Transverse colon (tissue), 4 donors: ENCODE results near the gene LRP1B. TPM values are rescaled to one million over a fixed set of nuclear protein-coding genes. Genes with fewer than 3 reads are reported as not detected.

Experiments
- DNase-seq: peaks from one replicate; pipeline ENCODE4 v3.0.0-alpha.2; 2019
- H3K27ac ChIP-seq, 4 donors: fragments of 200-600 bp; sonication (generic); 2 replicates each; pipeline ENCODE4 v1.5.1; 2016 to 2018; ENCODE audit warnings: inconsistent platforms in 4 of 4
- H3K27me3 ChIP-seq: fragments of 200-600 bp; sonication (generic); 2 replicates; pipeline ENCODE4 v1.5.1; 2017; ENCODE audit warnings: inconsistent platforms
- H3K36me3 ChIP-seq, 4 donors: fragments of 200-600 bp; sonication (generic); 2 replicates each; pipeline ENCODE4 v1.5.1; 2017 to 2019; ENCODE audit warnings: inconsistent platforms in 4 of 4
- H3K4me1 ChIP-seq, 4 donors: fragments of 200-600 bp; sonication (generic); 2 replicates each; pipeline ENCODE4 v1.5.1; 2017 to 2020; ENCODE audit warnings: inconsistent platforms in 4 of 4
- H3K4me3 ChIP-seq, 4 donors: fragments of 200-600 bp; sonication (generic); 1 replicate in 1 of 4; 2 replicates in 3 of 4; pipeline versions ENCODE4 v1.5.1 to v1.6.1; 2017 to 2019; ENCODE audit warnings: inconsistent platforms in 4 of 4
- H3K9me3 ChIP-seq, 2 donors: fragments of 200-600 bp; sonication (generic); 2 replicates each; pipeline ENCODE4 v1.5.1; 2017 to 2019; ENCODE audit warnings: inconsistent platforms in 2 of 2
- EP300 ChIP-seq: sonication (generic); formaldehyde crosslinking; IDR thresholded peaks from one replicate; pipeline ENCODE4 v1.6.1; 2017; ENCODE audit warnings: antibody characterized with exemption, low read depth
- POLR2A ChIP-seq: fragments of 450-650 bp; IDR thresholded peaks from one replicate; pipeline ENCODE4 v1.6.1; 2016; ENCODE audit warnings: antibody characterized with exemption, mild to moderate bottlenecking, moderate library complexity
- POLR2AphosphoS5 ChIP-seq, 3 donors: sonication (generic); formaldehyde crosslinking; IDR thresholded peaks; one replicate each; pipeline ENCODE4 v1.6.1; 2016; ENCODE audit warnings: antibody characterized with exemption in 3 of 3
- WGBS, 2 donors: methylation state at CpG; one replicate each; pipeline ENCODE4 v1.1.5; 2018; ENCODE audit warnings: low coverage in 1 of 2; 5-methylcytosine and 5-hydroxymethylcytosine counted together
- in situ Hi-C, 4 donors: fragments of 200-750 bp; cut with MboI; loops; one replicate each; pipeline versions ENCODE4 v1.15.0 to v1.15.1; 2017; ENCODE audit warnings: low sequenced_read_pairs in 3 of 4, low pct_ligation_motif_present in 1 of 4, low pct_unique_long_range_greater_than_20kb in 1 of 4
- intact Hi-C: fragments of 100-400 bp; cut with DNase I; formaldehyde crosslinking; loops from one replicate; pipeline ENCODE4 v1.15.1; 2023; ENCODE audit warnings: low total_unique reads
- total RNA-seq, 4 donors: library from RNA; depleted of rRNA; stranded (reverse); fragments of >200 nt; gene quantifications; one replicate each; pipeline ENCODE4 v1.1.0, GENCODE V29; 2016
- TF ChIP-seq, protein P1 (sequence below), 5 experiments: fragments of 200-600 bp in 3 of 5; fragments of 450-650 bp in 2 of 5; sonication (generic) in 3 of 5; IDR thresholded peaks; 1 replicate in 2 of 5; 2 replicates in 3 of 5; pipeline ENCODE4 v1.5.1; 2016 to 2017; ENCODE audit warnings: antibody characterized with exemption in 5 of 5, inconsistent platforms in 3 of 5, mild to moderate bottlenecking in 2 of 5, moderate library complexity in 1 of 5

The LRP1B gene
- total RNA-seq, 4 donors from 2014 or later, result 0.48 to 5.4 (median 0.82) TPM; not detected in 1

DNA sequence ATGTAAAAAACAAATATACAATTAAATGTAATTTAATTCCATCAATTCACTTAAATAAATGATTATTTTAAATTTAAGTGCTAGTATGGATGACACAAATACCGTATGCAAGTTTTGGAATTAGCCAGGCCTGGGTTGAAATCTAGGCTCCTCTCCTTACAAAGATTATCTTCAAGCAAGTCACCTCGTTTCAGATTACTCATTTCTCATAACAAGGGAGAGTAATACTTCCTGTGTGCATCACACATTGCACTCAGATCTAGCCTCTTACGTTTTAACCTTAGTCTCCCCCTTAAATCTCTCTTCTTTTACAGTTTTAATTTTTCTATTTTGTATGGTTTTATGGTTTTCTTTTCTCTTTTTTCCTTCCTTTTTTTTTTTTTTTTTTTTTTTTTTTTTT, 1874.7 kb downstream of the LRP1B start:
- no peaks in the 10 kb centered on the region for H3K27me3 ChIP-seq
- H3K36me3 ChIP-seq, result no peaks in the 10 kb centered on the region
- in situ Hi-C loops, result no loop called here
- no peak overlapping the region for H3K27ac ChIP-seq
- no peak overlapping the region for H3K4me3 ChIP-seq
- no peaks in the 10 kb centered on the region for H3K4me1 ChIP-seq
- no peaks in the 10 kb centered on the region for H3K9me3 ChIP-seq
- TF ChIP-seq, protein P1, sequence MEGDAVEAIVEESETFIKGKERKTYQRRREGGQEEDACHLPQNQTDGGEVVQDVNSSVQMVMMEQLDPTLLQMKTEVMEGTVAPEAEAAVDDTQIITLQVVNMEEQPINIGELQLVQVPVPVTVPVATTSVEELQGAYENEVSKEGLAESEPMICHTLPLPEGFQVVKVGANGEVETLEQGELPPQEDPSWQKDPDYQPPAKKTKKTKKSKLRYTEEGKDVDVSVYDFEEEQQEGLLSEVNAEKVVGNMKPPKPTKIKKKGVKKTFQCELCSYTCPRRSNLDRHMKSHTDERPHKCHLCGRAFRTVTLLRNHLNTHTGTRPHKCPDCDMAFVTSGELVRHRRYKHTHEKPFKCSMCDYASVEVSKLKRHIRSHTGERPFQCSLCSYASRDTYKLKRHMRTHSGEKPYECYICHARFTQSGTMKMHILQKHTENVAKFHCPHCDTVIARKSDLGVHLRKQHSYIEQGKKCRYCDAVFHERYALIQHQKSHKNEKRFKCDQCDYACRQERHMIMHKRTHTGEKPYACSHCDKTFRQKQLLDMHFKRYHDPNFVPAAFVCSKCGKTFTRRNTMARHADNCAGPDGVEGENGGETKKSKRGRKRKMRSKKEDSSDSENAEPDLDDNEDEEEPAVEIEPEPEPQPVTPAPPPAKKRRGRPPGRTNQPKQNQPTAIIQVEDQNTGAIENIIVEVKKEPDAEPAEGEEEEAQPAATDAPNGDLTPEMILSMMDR (IDR thresholded peaks at IDR 0.05), result no peak
- TF ChIP-seq POLR2A (no peak), EP300 (no peak), POLR2AphosphoS5 (IDR thresholded peaks at IDR 0.05) (no peak)
- DNase-seq, result no peak
- intact Hi-C loops, result loop anchor here (5.0 kb wide), 1 partner anchor 789 kb away; no protein-coding TSS in a partner anchor
- WGBS, 2 donors, result 36 to 40% methylated on average over 3 of the region's 3 CpGs

DNA sequence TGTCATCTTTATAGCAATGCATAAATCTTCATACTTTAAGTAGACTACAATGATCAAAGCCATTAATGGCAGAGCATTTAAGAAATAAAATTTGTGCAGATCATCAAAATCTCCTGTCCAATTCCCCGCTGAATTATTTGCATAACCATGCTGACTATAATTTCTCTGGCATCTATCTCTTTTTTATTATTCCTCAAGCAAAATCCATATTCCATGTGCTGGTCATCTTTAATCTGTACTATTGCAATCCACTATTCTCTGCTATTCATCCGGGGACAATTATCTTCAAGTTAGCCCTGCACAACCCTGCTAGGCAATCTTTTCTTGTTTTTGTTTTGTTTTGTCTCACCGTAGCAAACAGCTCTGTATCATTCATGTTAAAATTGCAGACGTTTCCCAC, 1881.0 kb downstream of the LRP1B start:
- H3K27me3 ChIP-seq, result no peaks in the 10 kb centered on the region
- H3K4me3 ChIP-seq, result no peak overlapping the region
- intact Hi-C loops, result no loop called here
- no peak for DNase-seq
- WGBS, 2 donors, result 62 to 68% methylated on average over 4 of the region's 4 CpGs
- H3K36me3 ChIP-seq, result no peaks in the 10 kb centered on the region
- no peaks in the 10 kb centered on the region for H3K4me1 ChIP-seq
- TF ChIP-seq POLR2AphosphoS5 (IDR thresholded peaks at IDR 0.05) (no peak), POLR2A (no peak), EP300 (no peak)
- TF ChIP-seq, protein P1 (IDR thresholded peaks at IDR 0.05), result no peak
- in situ Hi-C loops, result no loop called here
- H3K9me3 ChIP-seq, result no peaks in the 10 kb centered on the region
- no peak overlapping the region for H3K27ac ChIP-seq

DNA sequence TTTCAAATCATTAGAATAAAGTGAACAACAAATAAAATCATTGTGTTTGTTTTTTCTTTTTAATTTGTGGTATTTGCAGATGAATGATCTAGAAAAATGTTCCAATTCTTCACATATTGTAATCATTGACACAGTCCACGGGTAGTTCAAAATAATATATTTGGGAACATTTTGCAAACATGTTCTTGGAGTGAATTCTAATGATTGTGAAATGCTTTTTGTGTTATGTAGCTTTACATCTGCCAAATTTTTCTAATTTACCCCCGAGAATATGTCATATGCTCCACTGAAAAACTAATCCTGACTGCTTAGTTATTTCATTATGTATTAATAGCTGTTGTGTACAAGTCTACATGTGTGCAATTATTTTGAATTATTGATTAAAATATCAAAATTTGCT, 1882.2 kb downstream of the LRP1B start:
- TF ChIP-seq POLR2A (no peak), EP300 (no peak), POLR2AphosphoS5 (IDR thresholded peaks at IDR 0.05) (no peak)
- TF ChIP-seq, protein P1 (IDR thresholded peaks at IDR 0.05), result no peak
- H3K27me3 ChIP-seq, result no peaks in the 10 kb centered on the region
- H3K36me3 ChIP-seq, result no peaks in the 10 kb centered on the region
- H3K27ac ChIP-seq, result no peak overlapping the region
- no peaks in the 10 kb centered on the region for H3K4me1 ChIP-seq
- in situ Hi-C loops, result no loop called here
- no peaks in the 10 kb centered on the region for H3K9me3 ChIP-seq
- intact Hi-C loops, result no loop called here
- 30 to 46% methylated on average over 2 of the region's 2 CpGs for WGBS, 2 donors
- H3K4me3 ChIP-seq, result no peak overlapping the region
- DNase-seq, result no peak

DNA sequence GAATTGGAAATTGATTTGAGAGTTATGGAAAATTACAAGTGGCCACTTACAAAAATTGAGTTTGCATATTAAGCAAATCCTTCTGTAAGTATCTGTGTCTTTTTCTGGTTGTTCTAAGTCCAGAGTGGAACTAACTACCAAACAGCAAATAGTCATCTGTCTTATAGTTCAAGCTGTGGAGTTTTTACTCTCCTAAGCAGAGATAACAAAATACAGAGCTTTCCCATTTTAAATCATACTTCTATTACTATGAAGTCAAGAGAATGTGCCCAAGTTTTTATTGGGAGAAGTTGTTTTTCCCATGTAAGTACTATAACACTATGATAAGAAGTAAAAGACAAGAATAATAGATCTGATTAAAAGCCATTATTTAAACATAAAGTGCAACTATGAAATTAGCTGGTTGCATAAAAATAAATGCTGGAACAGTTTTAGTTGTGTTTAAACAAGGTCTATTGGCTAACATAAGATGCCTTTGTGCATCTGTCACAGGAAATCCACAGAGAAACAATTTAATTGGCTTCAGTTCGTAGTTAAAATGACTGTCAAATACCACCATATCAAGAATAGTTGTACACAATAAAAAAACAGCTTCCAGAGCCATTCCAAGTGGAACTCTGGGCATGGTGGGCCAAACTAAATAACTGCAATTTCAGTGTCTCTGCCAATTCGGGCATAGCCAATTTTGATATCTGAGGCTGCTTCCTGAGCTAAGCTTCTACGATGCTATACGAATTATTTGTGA, 1883.2 kb downstream of the LRP1B start:
- no peak overlapping the region for H3K4me3 ChIP-seq
- WGBS, 2 donors, result 58 to 68% methylated on average over 4 of the region's 4 CpGs
- H3K4me1 ChIP-seq, result no peaks in the 10 kb centered on the region
- no peaks in the 10 kb centered on the region for H3K36me3 ChIP-seq
- TF ChIP-seq POLR2AphosphoS5 (IDR thresholded peaks at IDR 0.05) (no peak), EP300 (no peak), POLR2A (no peak)
- TF ChIP-seq, protein P1 (IDR thresholded peaks at IDR 0.05), result no peak
- DNase-seq, result no peak
- in situ Hi-C loops (no loop called here), intact Hi-C loops (no loop called here)
- no peak overlapping the region for H3K27ac ChIP-seq
- H3K27me3 ChIP-seq, result no peaks in the 10 kb centered on the region
- no peaks in the 10 kb centered on the region for H3K9me3 ChIP-seq
